H9 (cell line): ENCODE results near the gene HDGFL1. TPM values are rescaled to one million over a fixed set of nuclear protein-coding genes. Genes with fewer than 3 reads are reported as not detected.

ENCODE experiments used
- DNase-seq: peaks from one replicate; pipeline ENCODE4 v3.0.0-alpha.2; 2017
- H2AFZ ChIP-seq: one replicate; pipeline ENCODE4 v1.6.1; 2013; ENCODE audit warnings: mild to moderate bottlenecking, low read length, control low read depth, moderate library complexity
- H2AK5ac ChIP-seq: 2 replicates; pipeline ENCODE4 v1.6.1; 2013; ENCODE audit warnings: low read length, control low read depth, mixed read lengths; ENCODE audit not compliant: insufficient read length
- H2BK120ac ChIP-seq: one replicate; pipeline ENCODE4 v1.6.1; 2013; ENCODE audit warnings: low read depth, mild to moderate bottlenecking, low read length, control low read depth, inconsistent platforms; ENCODE audit not compliant: poor library complexity, severe bottlenecking
- H2BK12ac ChIP-seq: 2 replicates; pipeline ENCODE4 v1.6.1; 2013; ENCODE audit warnings: low read length, control low read depth, mixed read lengths, low read depth; ENCODE audit not compliant: insufficient read length
- H2BK15ac ChIP-seq: 2 replicates; pipeline ENCODE4 v1.6.1; 2013; ENCODE audit warnings: low read depth, low read length, control low read depth
- H2BK20ac ChIP-seq: one replicate; pipeline ENCODE4 v1.6.1; 2013; ENCODE audit warnings: low read depth, mild to moderate bottlenecking, low read length, control low read depth, inconsistent platforms; ENCODE audit not compliant: poor library complexity, severe bottlenecking
- H2BK5ac ChIP-seq: 2 replicates; pipeline ENCODE4 v1.6.1; 2013; ENCODE audit warnings: low read length, control low read depth, mixed read lengths; ENCODE audit not compliant: insufficient read length
- H3K14ac ChIP-seq: 2 replicates; pipeline ENCODE4 v1.6.1; 2013; ENCODE audit warnings: low read length, control low read depth; ENCODE audit not compliant: insufficient read depth
- H3K18ac ChIP-seq: 2 replicates; pipeline ENCODE4 v1.6.1; 2013; ENCODE audit warnings: low read depth, mild to moderate bottlenecking, mixed read lengths, low read length, control low read depth; ENCODE audit not compliant: insufficient read length
- H3K23ac ChIP-seq: 2 replicates; pipeline ENCODE4 v1.6.1; 2013; ENCODE audit warnings: low read length, control low read depth, mixed read lengths, low read depth; ENCODE audit not compliant: insufficient read length
- H3K23me2 ChIP-seq: 2 replicates; pipeline ENCODE4 v1.6.1; 2013; ENCODE audit warnings: low read depth, mild to moderate bottlenecking, mixed read lengths, low read length, control low read depth; ENCODE audit not compliant: insufficient read length, poor library complexity, severe bottlenecking
- H3K27ac ChIP-seq: 2 replicates; pipeline ENCODE4 v1.5.1; 2013; ENCODE audit warnings: low read length, control low read depth, mixed read lengths, low read depth; ENCODE audit not compliant: insufficient read length
- H3K27me3 ChIP-seq: 2 replicates; pipeline ENCODE4 v1.6.1; 2013; ENCODE audit warnings: low read length, control low read depth, inconsistent platforms; ENCODE audit not compliant: insufficient read depth
- H3K4ac ChIP-seq: 2 replicates; pipeline ENCODE4 v1.6.1; 2013; ENCODE audit warnings: low read depth, mild to moderate bottlenecking, control low read depth, inconsistent platforms, low read length, moderate library complexity
- H3K4me1 ChIP-seq: 2 replicates; pipeline ENCODE4 v1.6.1; 2013; ENCODE audit warnings: low read length, control low read depth, inconsistent platforms; ENCODE audit not compliant: insufficient read depth
- H3K4me2 ChIP-seq: 2 replicates; pipeline ENCODE4 v1.6.1; 2013; ENCODE audit warnings: low read length, control low read depth, mixed read lengths; ENCODE audit not compliant: insufficient read length, insufficient read depth
- H3K56ac ChIP-seq: 2 replicates; pipeline ENCODE4 v1.6.1; 2013; ENCODE audit warnings: low read depth, mild to moderate bottlenecking, mixed read lengths, low read length, control low read depth; ENCODE audit not compliant: insufficient read length
- H3K79me1 ChIP-seq: 2 replicates; pipeline ENCODE4 v1.6.1; 2013; ENCODE audit warnings: low read depth, mild to moderate bottlenecking, moderate library complexity, low read length, control low read depth, inconsistent platforms; ENCODE audit not compliant: insufficient read depth, poor library complexity, severe bottlenecking
- H3K79me2 ChIP-seq: 2 replicates; pipeline ENCODE4 v1.6.1; 2013; ENCODE audit warnings: low read length, control low read depth, inconsistent platforms; ENCODE audit not compliant: insufficient read depth
- H3K9ac ChIP-seq: 2 replicates; pipeline ENCODE4 v1.6.1; 2013; ENCODE audit warnings: low read length, control low read depth, mixed read lengths; ENCODE audit not compliant: insufficient read length; ENCODE audit errors: extremely low read depth
- H3K9me3 ChIP-seq: one replicate; pipeline ENCODE4 v1.6.1; 2013; ENCODE audit warnings: low read depth, low read length, inconsistent platforms; ENCODE audit not compliant: control insufficient read depth
- H3T11ph ChIP-seq: one replicate; pipeline ENCODE4 v1.6.1; 2013; ENCODE audit warnings: mild to moderate bottlenecking, low read length, control low read depth, inconsistent platforms
- H4K20me1 ChIP-seq: one replicate; pipeline ENCODE4 v1.6.1; 2013; ENCODE audit not compliant: control insufficient read depth, insufficient read length, insufficient read depth
- H4K5ac ChIP-seq: 2 replicates; pipeline ENCODE4 v1.6.1; 2013; ENCODE audit warnings: low read depth, mild to moderate bottlenecking, mixed read lengths, low read length, control low read depth; ENCODE audit not compliant: insufficient read length
- H4K8ac ChIP-seq: replicated peaks from 2 replicates; pipeline ENCODE4 v1.6.1; 2013; ENCODE audit warnings: low read length, control low read depth, mixed read lengths, low read depth; ENCODE audit not compliant: insufficient read length
- H4K91ac ChIP-seq: 2 replicates; pipeline ENCODE4 v1.6.1; 2013; ENCODE audit warnings: low read depth, mild to moderate bottlenecking, moderate library complexity, mixed read lengths, low read length, control low read depth; ENCODE audit not compliant: insufficient read length
- H3K27ac Mint-ChIP-seq, 3 experiments: 2 replicates in 2 of 3; 3 replicates in 1 of 3; pipeline ENCODE4 v1.8.0; 2020 to 2021; ENCODE audit warnings: mixed read lengths in 3 of 3, mild to moderate bottlenecking in 1 of 3, moderate library complexity in 1 of 3
- H3K27me3 Mint-ChIP-seq: 2 replicates; pipeline ENCODE4 v1.8.0; 2021; ENCODE audit warnings: low read depth, mild to moderate bottlenecking, moderate library complexity, mixed read lengths
- H3K36me3 Mint-ChIP-seq, 3 experiments: 2 replicates in 2 of 3; 3 replicates in 1 of 3; pipeline ENCODE4 v1.8.0; 2020 to 2021; ENCODE audit warnings: low read depth in 3 of 3, mixed read lengths in 3 of 3; ENCODE audit not compliant: insufficient read depth in 1 of 3
- H3K4me1 Mint-ChIP-seq, 2 experiments: 2 replicates each; pipeline ENCODE4 v1.8.0; 2020; ENCODE audit warnings: mixed read lengths in 2 of 2
- H3K4me3 Mint-ChIP-seq, 2 experiments: 2 replicates in 1 of 2; 3 replicates in 1 of 2; pipeline ENCODE4 v1.8.0; 2020 to 2021; ENCODE audit warnings: mild to moderate bottlenecking in 2 of 2, mixed read lengths in 2 of 2, moderate library complexity in 1 of 2
- H3K9me3 Mint-ChIP-seq, 2 experiments: 2 replicates in 1 of 2; 3 replicates in 1 of 2; pipeline ENCODE4 v1.8.0; 2020; ENCODE audit warnings: mild to moderate bottlenecking in 2 of 2, mixed read lengths in 2 of 2, moderate library complexity in 1 of 2
- CTCF ChIP-seq: fragments of 200-600 bp; sonication (generic); conservative IDR thresholded peaks from 3 replicates; pipeline ENCODE4 v1.8.0; 2021; ENCODE audit warnings: antibody characterized with exemption, mild to moderate bottlenecking
- WGBS: extraction: QIAGEN DNeasy Blood & Tissue Kit; methylation state at CpG from one replicate; pipeline ENCODE4 v1.1.7; 2013; ENCODE audit warnings: missing lambda C conversion rate, low lambda C conversion rate, mixed read lengths; ENCODE audit not compliant: insufficient read length; ENCODE audit errors: extremely low coverage; 5-methylcytosine and 5-hydroxymethylcytosine counted together
- total RNA-seq: library from RNA; stranded (reverse); gene quantifications from 2 replicates; pipeline ENCODE4 v1.2.1, GENCODE V29; 2021

HDGFL1 gene
- total RNA-seq, 1 experiment from 2014 or later, result not detected

GRCh38 chr6:22582417-22583205 lies 13.2 kb downstream of the HDGFL1 start:
- H3K27me3 ChIP-seq, result no peaks in the 10 kb centered on the region
- no peak overlapping the region for H3K18ac ChIP-seq
- H2AK5ac ChIP-seq, result no peak overlapping the region
- no peak overlapping the region for H2BK120ac ChIP-seq
- H3T11ph ChIP-seq, result no peak overlapping the region
- no peaks in the 10 kb centered on the region for H4K20me1 ChIP-seq
- H2BK12ac ChIP-seq, result no peak overlapping the region
- no peak overlapping the region for H3K4me3 Mint-ChIP-seq
- WGBS, result no CpG with 5 or more reads among the region's 4 CpGs
- H3K79me2 ChIP-seq, result no peaks in the 10 kb centered on the region
- DNase-seq, result no peak
- H2BK5ac ChIP-seq, result no peak overlapping the region
- H3K9me3 Mint-ChIP-seq, result no peaks in the 10 kb centered on the region
- peaks cover 21 to 30% of the 10 kb centered on the region in 2 experiments for H3K4me1 Mint-ChIP-seq
- no peaks in the 10 kb centered on the region; the same call in 1 of the 2 replicates for H3K4me1 ChIP-seq
- no peak overlapping the region for H3K23ac ChIP-seq
- H3K27me3 Mint-ChIP-seq, result no peaks in the 10 kb centered on the region
- no peak overlapping the region for H3K14ac ChIP-seq
- no peak overlapping the region; a peak in 1 of 7 replicates for H3K27ac Mint-ChIP-seq
- H4K91ac ChIP-seq, result no peak overlapping the region
- no peak overlapping the region for H2AFZ ChIP-seq
- no peak overlapping the region for H3K4ac ChIP-seq
- H3K79me1 ChIP-seq, result no peaks in the 10 kb centered on the region
- TF ChIP-seq CTCF, result no peak
- no peak overlapping the region for H3K56ac ChIP-seq
- no peak overlapping the region for H4K8ac ChIP-seq
- H3K36me3 Mint-ChIP-seq, result no peaks in the 10 kb centered on the region
- no peak overlapping the region for H3K4me2 ChIP-seq
- no peaks in the 10 kb centered on the region for H3K9me3 ChIP-seq
- H3K27ac ChIP-seq, result no peak overlapping the region
- no peak overlapping the region for H3K9ac ChIP-seq
- no peaks in the 10 kb centered on the region for H3K23me2 ChIP-seq
- no peak overlapping the region for H2BK15ac ChIP-seq
- H4K5ac ChIP-seq, result no peak overlapping the region
- H2BK20ac ChIP-seq, result no peak overlapping the region
